Fibroblast of gingiva (primary cell): Measurements from ENCODE around the gene MRPL32.

Source experiments
- DNase-seq: peaks from one replicate; pipeline ENCODE4 v3.0.0-alpha.2; 2011; ENCODE audit warnings: low read depth

Gene MRPL32

GRCh38 chr7:42964849-42965805, 33.0 kb downstream of the MRPL32 start:
- no peak for DNase-seq

GRCh38 chr7:42967391-42967790, 35.2 kb downstream of the MRPL32 start:
- DNase-seq = no peak

GRCh38 chr7:42972699-42973500, 40.7 kb downstream of the MRPL32 start:
- peak; percentile 100 for DNase-seq

- DNase-seq = no peak
Measured at GRCh38 chr7:42976371-42976770, 44.2 kb downstream of the MRPL32 start.

GRCh38 chr7:42978496-42978895, 46.3 kb downstream of the MRPL32 start:
- DNase-seq = peak; percentile 67

- DNase-seq = no peak
Measured at GRCh38 chr7:42980084-42980483, 47.9 kb downstream of the MRPL32 start.

GRCh38 chr7:42980514-42980913, 48.3 kb downstream of the MRPL32 start:
- no peak for DNase-seq

GRCh38 chr7:42981601-42982000, 49.4 kb downstream of the MRPL32 start:
- DNase-seq = no peak

GRCh38 chr7:42982604-42983115, 50.5 kb downstream of the MRPL32 start:
- DNase-seq = no peak

GRCh38 chr7:42984137-42984536, 52.0 kb downstream of the MRPL32 start:
- DNase-seq = no peak

GRCh38 chr7:42986213-42986612, 54.0 kb downstream of the MRPL32 start:
- DNase-seq = no peak

- DNase-seq = no peak
Measured at GRCh38 chr7:42986781-42987248, 54.6 kb downstream of the MRPL32 start.
